Mesenchymal stem cell (in vitro differentiated cells and primary cell): Measurements from ENCODE around the gene OSER1.

ENCODE experiments used
- DNase-seq: peaks from one replicate; pipeline ENCODE4 v3.0.0-alpha.2; 2013
- H2AFZ ChIP-seq: one replicate; pipeline ENCODE4 v1.6.1; 2013; ENCODE audit warnings: low read depth, mild to moderate bottlenecking, control low read depth, inconsistent platforms, low read length, moderate library complexity
- H2AK5ac ChIP-seq: 2 replicates; pipeline ENCODE4 v1.6.1; 2013; ENCODE audit warnings: low read length, moderate library complexity, mild to moderate bottlenecking, inconsistent platforms; ENCODE audit not compliant: severe bottlenecking
- H2BK120ac ChIP-seq: one replicate; pipeline ENCODE4 v1.6.1; 2013; ENCODE audit warnings: low read depth, mild to moderate bottlenecking, inconsistent platforms, low read length, moderate library complexity
- H2BK12ac ChIP-seq, 2 experiments: one replicate each; pipeline ENCODE4 v1.6.1; 2013; ENCODE audit warnings: inconsistent platforms in 2 of 2, low read length in 2 of 2, mild to moderate bottlenecking in 2 of 2, moderate library complexity in 2 of 2, control low read depth in 1 of 2
- H2BK15ac ChIP-seq: one replicate; pipeline ENCODE4 v1.6.1; 2013; ENCODE audit warnings: mild to moderate bottlenecking, low read depth, inconsistent platforms; ENCODE audit not compliant: poor library complexity, severe bottlenecking
- H2BK5ac ChIP-seq: 2 replicates; pipeline ENCODE4 v1.6.1; 2013; ENCODE audit warnings: low read depth, mild to moderate bottlenecking, low read length, control low read depth, inconsistent platforms; ENCODE audit not compliant: poor library complexity, severe bottlenecking
- H3K14ac ChIP-seq, 2 experiments: one replicate each; pipeline ENCODE4 v1.6.1; 2013; ENCODE audit warnings: inconsistent platforms in 2 of 2, low read length in 2 of 2, control low read depth in 1 of 2, mild to moderate bottlenecking in 1 of 2, moderate library complexity in 1 of 2
- H3K18ac ChIP-seq, 2 experiments: one replicate each; pipeline ENCODE4 v1.6.1; 2013; ENCODE audit warnings: inconsistent platforms in 2 of 2, low read length in 2 of 2, control low read depth in 1 of 2, low read depth in 1 of 2, mild to moderate bottlenecking in 1 of 2
- H3K23ac ChIP-seq, 2 experiments: one replicate each; pipeline ENCODE4 v1.6.1; 2013; ENCODE audit warnings: inconsistent platforms in 2 of 2, low read length in 2 of 2, mild to moderate bottlenecking in 2 of 2, moderate library complexity in 2 of 2, control low read depth in 1 of 2
- H3K27ac ChIP-seq: 2 replicates; pipeline ENCODE4 v1.5.1; 2013; ENCODE audit warnings: mild to moderate bottlenecking, moderate library complexity, low read length, control low read depth, inconsistent platforms; ENCODE audit not compliant: poor library complexity, severe bottlenecking
- H3K27me3 ChIP-seq, 2 experiments: 2 replicates each; pipeline versions ENCODE4 v1.6.1 to v1.7.0; 2013; ENCODE audit warnings: low read length in 2 of 2, mild to moderate bottlenecking in 2 of 2, moderate library complexity in 2 of 2, control low read depth in 1 of 2, inconsistent platforms in 1 of 2; ENCODE audit not compliant: control insufficient read depth in 1 of 2, insufficient read depth in 1 of 2
- H3K36me3 ChIP-seq, 2 experiments: 2 replicates each; pipeline versions ENCODE4 v1.6.1 to v1.7.0; 2013; ENCODE audit warnings: low read length in 2 of 2, control low read depth in 1 of 2, inconsistent platforms in 1 of 2, low read depth in 1 of 2, mild to moderate bottlenecking in 1 of 2; ENCODE audit not compliant: insufficient read depth in 2 of 2, control insufficient read depth in 1 of 2
- H3K4ac ChIP-seq, 2 experiments: one replicate each; pipeline ENCODE4 v1.6.1; 2013; ENCODE audit warnings: inconsistent platforms in 2 of 2, low read length in 2 of 2, mild to moderate bottlenecking in 2 of 2, moderate library complexity in 2 of 2, control low read depth in 1 of 2, low read depth in 1 of 2
- H3K4me1 ChIP-seq: 2 replicates; pipeline ENCODE4 v1.6.1; 2013; ENCODE audit warnings: low read depth, low read length, control low read depth; ENCODE audit not compliant: control insufficient read depth, insufficient read depth
- H3K4me2 ChIP-seq: 2 replicates; pipeline ENCODE4 v1.6.1; 2013; ENCODE audit warnings: low read length, mild to moderate bottlenecking, inconsistent platforms; ENCODE audit not compliant: poor library complexity, severe bottlenecking
- H3K4me3 ChIP-seq, 2 experiments: 2 replicates each; pipeline versions ENCODE4 v1.5.1 to v1.7.0; 2013; ENCODE audit warnings: low read length in 2 of 2, mild to moderate bottlenecking in 2 of 2, control low read depth in 1 of 2, low read depth in 1 of 2; ENCODE audit not compliant: insufficient read depth in 1 of 2
- H3K79me1 ChIP-seq: replicated peaks from 2 replicates; pipeline ENCODE4 v1.6.1; 2013; ENCODE audit warnings: mild to moderate bottlenecking, control low read depth, low read length, inconsistent platforms; ENCODE audit not compliant: poor library complexity, severe bottlenecking
- H3K9ac ChIP-seq: 2 replicates; pipeline ENCODE4 v1.7.0; 2013; ENCODE audit warnings: mild to moderate bottlenecking, low read length, moderate library complexity
- H3K9me3 ChIP-seq: 2 replicates; pipeline ENCODE4 v1.7.0; 2013; ENCODE audit warnings: mild to moderate bottlenecking, low read length; ENCODE audit not compliant: control insufficient read depth
- H4K8ac ChIP-seq: one replicate; pipeline ENCODE4 v1.6.1; 2013; ENCODE audit warnings: inconsistent platforms, mild to moderate bottlenecking, low read length, moderate library complexity
- H4K91ac ChIP-seq: one replicate; pipeline ENCODE4 v1.6.1; 2013; ENCODE audit warnings: mild to moderate bottlenecking, low read length, inconsistent platforms
- WGBS: methylation state at CpG from one replicate; pipeline ENCODE4 v1.1.7; 2013; ENCODE audit warnings: mixed read lengths; 5-methylcytosine and 5-hydroxymethylcytosine counted together

Gene OSER1

DNA sequence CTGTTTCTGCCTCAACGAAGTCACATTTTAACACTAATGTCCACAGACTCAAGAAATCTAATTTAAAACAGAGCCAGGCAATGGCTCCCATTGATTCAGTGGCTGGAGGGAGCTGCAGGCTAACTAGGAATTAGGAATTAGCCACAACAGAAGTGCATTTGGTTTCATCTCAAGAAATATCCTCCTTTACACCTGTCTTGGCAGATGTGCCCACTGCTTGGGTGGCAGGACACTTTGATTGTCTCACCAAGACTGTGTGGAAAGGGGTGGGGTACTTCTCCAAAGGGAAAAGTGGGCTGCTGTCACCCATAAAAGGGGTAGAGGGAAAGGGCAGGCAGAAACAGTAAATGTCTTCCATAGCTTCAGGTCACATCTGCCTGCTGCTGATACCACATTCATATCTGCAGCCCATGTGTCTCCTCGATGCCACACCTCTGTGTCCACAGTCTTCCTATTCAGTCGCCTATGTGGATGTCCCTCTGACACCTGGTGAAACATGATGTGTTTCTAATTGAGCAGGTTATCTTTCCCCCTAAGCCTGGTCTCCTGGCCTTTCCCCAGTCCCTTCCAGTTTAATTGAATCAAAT lies 10.9 kb upstream of the OSER1 start:
- Histone ChIP-seq H3K4me2 (no peak overlapping the region), H2AK5ac (no peak overlapping the region), H3K9ac (no peak overlapping the region), H2BK15ac (no peak overlapping the region), H3K27ac (no peak overlapping the region), H3K4me1 (peaks cover 1% of the 10 kb centered on the region), H3K9me3 (no peaks in the 10 kb centered on the region), H3K27me3 (no peaks in the 10 kb centered on the region), H3K79me1 (peaks cover 5% of the 10 kb centered on the region), H2BK5ac (no peak overlapping the region), H3K36me3 (peaks cover 0 to under 1% of the 10 kb centered on the region in 2 experiments), H3K4me3 (no peak overlapping the region), H2BK12ac (no peak overlapping the region), H3K4ac (no peak overlapping the region), H3K18ac (no peak overlapping the region), H2AFZ (no peak overlapping the region), H4K91ac (no peak overlapping the region), H4K8ac (no peak overlapping the region), H3K23ac (no peak overlapping the region), H2BK120ac (no peak overlapping the region), H3K14ac (no peak overlapping the region)
- WGBS: 96% methylated on average over 3 of the region's 3 CpGs
- no peak for DNase-seq

DNA sequence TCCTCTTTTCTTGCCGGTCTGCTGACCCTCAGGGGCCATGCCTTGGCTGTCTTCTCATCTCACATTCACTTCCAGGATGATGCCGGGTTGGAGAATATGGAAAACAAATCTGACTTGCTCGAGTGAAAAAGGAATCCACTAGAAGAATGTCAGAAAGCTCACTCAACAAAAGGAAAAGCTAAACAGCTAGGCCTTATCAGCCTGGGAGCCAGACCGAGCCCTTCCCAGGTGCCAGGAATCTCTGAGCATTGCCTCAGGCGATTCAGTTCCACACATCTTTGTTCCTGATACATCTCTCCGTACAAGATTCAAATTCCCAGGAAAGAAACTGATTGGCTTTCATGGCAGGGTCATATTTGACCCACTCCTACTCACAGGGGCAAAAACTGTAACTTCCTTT lies 9.2 kb upstream of the OSER1 start:
- Histone ChIP-seq H3K79me1 (peaks cover 6% of the 10 kb centered on the region), H2BK5ac (no peak overlapping the region), H3K27ac (no peak overlapping the region), H3K14ac (no peak overlapping the region), H2BK120ac (no peak overlapping the region), H3K36me3 (peaks cover 0 to 8% of the 10 kb centered on the region in 2 experiments), H3K27me3 (no peaks in the 10 kb centered on the region), H2AK5ac (no peak overlapping the region), H3K18ac (no peak overlapping the region), H3K4me1 (peaks cover 1% of the 10 kb centered on the region), H3K4ac (no peak overlapping the region), H2BK12ac (no peak overlapping the region), H4K91ac (no peak overlapping the region), H2AFZ (no peak overlapping the region), H3K23ac (no peak overlapping the region), H4K8ac (no peak overlapping the region), H3K4me2 (no peak overlapping the region), H3K9ac (no peak overlapping the region), H2BK15ac (no peak overlapping the region), H3K9me3 (no peaks in the 10 kb centered on the region), H3K4me3 (no peak overlapping the region)
- DNase-seq: no peak
- WGBS: 64% methylated on average over 6 of the region's 6 CpGs

DNA sequence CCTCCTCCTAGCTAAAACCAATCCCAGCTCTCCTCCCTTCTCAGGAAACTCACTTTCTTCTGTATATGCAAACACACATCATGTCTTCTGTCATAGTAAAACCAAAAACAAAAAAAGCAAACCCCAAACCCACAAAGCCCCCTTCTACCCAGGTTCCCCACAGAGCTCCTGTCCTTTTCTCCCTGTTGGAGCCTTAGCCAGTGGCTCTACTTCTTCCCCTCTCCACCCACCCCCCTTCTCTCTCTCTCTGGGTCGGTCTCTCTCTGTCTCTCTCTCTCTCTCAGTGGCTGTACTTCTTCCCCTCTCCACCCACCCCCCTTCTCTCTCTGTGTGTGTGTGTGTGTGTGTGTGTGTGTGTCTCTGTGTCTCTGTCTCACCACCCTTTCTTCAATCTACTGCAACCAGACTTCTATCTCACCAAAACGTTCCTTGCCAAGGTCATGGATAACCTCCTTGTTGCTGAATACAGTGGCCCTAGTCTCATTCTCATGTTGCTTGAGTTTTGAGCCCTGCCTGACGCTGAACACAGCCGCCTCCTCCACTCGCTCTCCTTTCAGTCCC lies 8.7 kb upstream of the OSER1 start:
- Histone ChIP-seq H2BK120ac (no peak overlapping the region), H2BK15ac (no peak overlapping the region), H3K27ac (no peak overlapping the region), H3K4me3 (no peak overlapping the region), H4K8ac (no peak overlapping the region), H2BK12ac (no peak overlapping the region), H3K4me1 (peaks cover 1% of the 10 kb centered on the region), H3K14ac (no peak overlapping the region), H3K79me1 (peaks cover 6% of the 10 kb centered on the region), H4K91ac (no peak overlapping the region), H2AFZ (no peak overlapping the region), H3K36me3 (peaks cover 0 to 8% of the 10 kb centered on the region in 2 experiments), H3K9me3 (no peaks in the 10 kb centered on the region), H3K23ac (no peak overlapping the region), H3K9ac (no peak overlapping the region), H2AK5ac (no peak overlapping the region), H3K27me3 (no peaks in the 10 kb centered on the region), H3K4me2 (no peak overlapping the region), H3K4ac (no peak overlapping the region), H2BK5ac (no peak overlapping the region), H3K18ac (no peak overlapping the region)
- WGBS: 65% methylated on average over 4 of the region's 5 CpGs
- DNase-seq: no peak

GRCh38 chr20:44218446-44218845 lies 7.9 kb upstream of the OSER1 start:
- no peak overlapping the region for H3K4me2 ChIP-seq
- no peak overlapping the region for H3K9ac ChIP-seq
- H3K27ac ChIP-seq: no peak overlapping the region
- 90% methylated on average over 4 of the region's 4 CpGs for WGBS
- H3K79me1 ChIP-seq: peaks cover 9% of the 10 kb centered on the region
- H2BK120ac ChIP-seq: no peak overlapping the region
- no peak overlapping the region for H3K4ac ChIP-seq
- H3K23ac ChIP-seq: no peak overlapping the region
- H2BK12ac ChIP-seq: no peak overlapping the region
- H2AK5ac ChIP-seq: no peak overlapping the region
- no peaks in the 10 kb centered on the region for H3K9me3 ChIP-seq
- no peak overlapping the region for H4K8ac ChIP-seq
- H2AFZ ChIP-seq: no peak overlapping the region
- no peak overlapping the region for H2BK5ac ChIP-seq
- peaks cover 0 to 8% of the 10 kb centered on the region in 2 experiments for H3K36me3 ChIP-seq
- no peak for DNase-seq
- peaks cover 1% of the 10 kb centered on the region for H3K4me1 ChIP-seq
- no peak overlapping the region for H3K18ac ChIP-seq
- no peak overlapping the region for H3K14ac ChIP-seq
- H3K27me3 ChIP-seq: no peaks in the 10 kb centered on the region
- H2BK15ac ChIP-seq: no peak overlapping the region
- no peak overlapping the region for H3K4me3 ChIP-seq
- H4K91ac ChIP-seq: no peak overlapping the region
